Suprapubic skin (tissue), 4 donors: ENCODE results near the gene DAGLA.

Source experiments
- EP300 ChIP-seq: sonication (generic); formaldehyde crosslinking; IDR thresholded peaks from one replicate; pipeline ENCODE4 v1.6.1; 2017; ENCODE audit warnings: antibody characterized with exemption
- POLR2A ChIP-seq, 2 donors: fragments of 450-650 bp; IDR thresholded peaks; one replicate each; pipeline ENCODE4 v1.6.1; 2017; ENCODE audit warnings: antibody characterized with exemption in 2 of 2, mild to moderate bottlenecking in 2 of 2, moderate library complexity in 2 of 2
- POLR2AphosphoS5 ChIP-seq, 3 donors: sonication (generic); formaldehyde crosslinking; IDR thresholded peaks; one replicate each; pipeline ENCODE4 v1.6.1; 2017; ENCODE audit warnings: antibody characterized with exemption in 3 of 3
- TF ChIP-seq, protein P1 (sequence below), 2 donors: fragments of 200-600 bp in 1 of 2; fragments of 450-650 bp in 1 of 2; sonication (generic) in 1 of 2; IDR thresholded peaks; one replicate each; pipeline ENCODE4 v1.5.1; 2016 to 2019; ENCODE audit warnings: antibody characterized with exemption in 2 of 2, mild to moderate bottlenecking in 1 of 2, moderate library complexity in 1 of 2

DNA sequence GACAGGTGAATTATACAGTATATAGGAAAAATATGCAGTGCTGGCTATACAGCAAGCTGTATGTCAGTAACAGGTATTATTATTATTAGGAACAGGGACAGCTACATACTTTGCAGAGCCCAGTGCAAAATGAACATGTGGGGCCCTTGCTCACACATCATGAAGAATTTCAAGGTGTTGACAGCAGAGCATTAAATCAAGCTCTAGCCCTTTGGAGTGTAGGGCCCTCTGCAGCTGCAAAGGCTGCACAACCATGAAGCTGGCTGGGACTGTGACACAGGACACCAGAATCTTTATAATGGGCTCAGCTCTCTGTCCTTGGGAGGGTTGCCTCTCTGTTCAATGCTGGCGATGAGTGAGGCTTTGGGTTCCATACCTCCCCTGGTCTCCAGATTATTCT is 44.9 kb upstream of the DAGLA start:
- TF ChIP-seq POLR2AphosphoS5 (IDR thresholded peaks at IDR 0.05) (no peak), POLR2A (IDR thresholded peaks at IDR 0.05) (no peak), EP300 (no peak)
- TF ChIP-seq, protein P1, sequence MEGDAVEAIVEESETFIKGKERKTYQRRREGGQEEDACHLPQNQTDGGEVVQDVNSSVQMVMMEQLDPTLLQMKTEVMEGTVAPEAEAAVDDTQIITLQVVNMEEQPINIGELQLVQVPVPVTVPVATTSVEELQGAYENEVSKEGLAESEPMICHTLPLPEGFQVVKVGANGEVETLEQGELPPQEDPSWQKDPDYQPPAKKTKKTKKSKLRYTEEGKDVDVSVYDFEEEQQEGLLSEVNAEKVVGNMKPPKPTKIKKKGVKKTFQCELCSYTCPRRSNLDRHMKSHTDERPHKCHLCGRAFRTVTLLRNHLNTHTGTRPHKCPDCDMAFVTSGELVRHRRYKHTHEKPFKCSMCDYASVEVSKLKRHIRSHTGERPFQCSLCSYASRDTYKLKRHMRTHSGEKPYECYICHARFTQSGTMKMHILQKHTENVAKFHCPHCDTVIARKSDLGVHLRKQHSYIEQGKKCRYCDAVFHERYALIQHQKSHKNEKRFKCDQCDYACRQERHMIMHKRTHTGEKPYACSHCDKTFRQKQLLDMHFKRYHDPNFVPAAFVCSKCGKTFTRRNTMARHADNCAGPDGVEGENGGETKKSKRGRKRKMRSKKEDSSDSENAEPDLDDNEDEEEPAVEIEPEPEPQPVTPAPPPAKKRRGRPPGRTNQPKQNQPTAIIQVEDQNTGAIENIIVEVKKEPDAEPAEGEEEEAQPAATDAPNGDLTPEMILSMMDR (IDR thresholded peaks at IDR 0.05), result no peak
